Liver (tissue), 9 donors: ENCODE measurements around the gene TDRD6. TPM values are rescaled to one million over a fixed set of nuclear protein-coding genes. Genes with fewer than 3 reads are reported as not detected.

Experiments used
- DNase-seq: peaks from one replicate; pipeline ENCODE4 v3.0.0-alpha.2; 2017; ENCODE audit warnings: low spot score
- H3K27ac ChIP-seq, 2 donors: one replicate each; pipeline ENCODE4 v1.7.0; 2013; ENCODE audit warnings: inconsistent platforms in 2 of 2, low read length in 2 of 2, control low read depth in 1 of 2, low read depth in 1 of 2, mild to moderate bottlenecking in 1 of 2
- H3K27me3 ChIP-seq, 4 donors: one replicate each; pipeline versions ENCODE4 v1.6.1 to v1.7.0; 2013; ENCODE audit warnings: low read length in 3 of 4, inconsistent platforms in 1 of 4, mild to moderate bottlenecking in 1 of 4, moderate library complexity in 1 of 4; ENCODE audit not compliant: control insufficient read depth in 4 of 4, insufficient read depth in 4 of 4
- H3K36me3 ChIP-seq, 4 donors: one replicate each; pipeline versions ENCODE4 v1.6.1 to v1.7.0; 2013; ENCODE audit warnings: low read length in 3 of 4, mild to moderate bottlenecking in 3 of 4, low read depth in 1 of 4, moderate library complexity in 1 of 4; ENCODE audit not compliant: control insufficient read depth in 4 of 4, insufficient read depth in 3 of 4
- H3K4me1 ChIP-seq, 4 donors: one replicate each; pipeline versions ENCODE4 v1.6.1 to v1.7.0; 2013; ENCODE audit warnings: low read length in 3 of 4, mild to moderate bottlenecking in 3 of 4, moderate library complexity in 1 of 4; ENCODE audit not compliant: control insufficient read depth in 4 of 4, insufficient read depth in 4 of 4
- H3K4me3 ChIP-seq, 3 donors: one replicate each; pipeline versions ENCODE4 v1.6.1 to v1.7.0; 2013; ENCODE audit warnings: low read length in 3 of 3, control low read depth in 1 of 3, low read depth in 1 of 3, mild to moderate bottlenecking in 1 of 3
- H3K9ac ChIP-seq, 2 donors: one replicate each; pipeline ENCODE4 v1.7.0; 2013; ENCODE audit warnings: low read length in 2 of 2, mild to moderate bottlenecking in 2 of 2, moderate library complexity in 2 of 2, control low read depth in 1 of 2, low read depth in 1 of 2
- H3K9me3 ChIP-seq, 4 donors: one replicate each; pipeline versions ENCODE4 v1.6.1 to v1.7.0; 2013; ENCODE audit warnings: low read length in 3 of 4; ENCODE audit not compliant: control insufficient read depth in 4 of 4
- EGR1 ChIP-seq, 2 donors: IDR thresholded peaks; 2 replicates each; pipeline ENCODE4 v1.6.1; 2016 to 2018; ENCODE audit warnings: antibody characterized with exemption in 2 of 2, low read depth in 2 of 2
- HNF4A ChIP-seq, 2 donors: conservative IDR thresholded peaks; 2 replicates each; pipeline ENCODE4 v1.6.1; 2016; ENCODE audit warnings: antibody characterized with exemption in 2 of 2, mild to moderate bottlenecking in 2 of 2
- HNF4G ChIP-seq: IDR thresholded peaks from 2 replicates; pipeline ENCODE4 v1.6.1; 2016; ENCODE audit warnings: antibody characterized with exemption
- MAX ChIP-seq: IDR thresholded peaks from 2 replicates; pipeline ENCODE4 v1.6.1; 2016; ENCODE audit warnings: antibody characterized with exemption
- NR2F2 ChIP-seq: IDR thresholded peaks from 2 replicates; pipeline ENCODE4 v1.6.1; 2016; ENCODE audit warnings: antibody characterized with exemption
- RAD21 ChIP-seq, 2 donors: IDR thresholded peaks; 2 replicates each; pipeline ENCODE4 v1.6.1; 2016; ENCODE audit warnings: antibody characterized with exemption in 2 of 2, mild to moderate bottlenecking in 2 of 2
- REST ChIP-seq: IDR thresholded peaks from 2 replicates; pipeline ENCODE4 v1.6.1; 2016; ENCODE audit warnings: antibody characterized with exemption, mild to moderate bottlenecking
- RXRA ChIP-seq, 2 donors: IDR thresholded peaks; 2 replicates each; pipeline ENCODE4 v1.6.1; 2017 to 2018; ENCODE audit warnings: antibody characterized with exemption in 2 of 2, mild to moderate bottlenecking in 1 of 2
- SP1 ChIP-seq: IDR thresholded peaks from 2 replicates; pipeline ENCODE4 v1.6.1; 2018; ENCODE audit warnings: antibody characterized with exemption, mild to moderate bottlenecking
- TAF1 ChIP-seq: conservative IDR thresholded peaks from 2 replicates; pipeline ENCODE4 v1.6.1; 2016; ENCODE audit warnings: antibody characterized with exemption, mild to moderate bottlenecking
- YY1 ChIP-seq: IDR thresholded peaks from 2 replicates; pipeline ENCODE4 v1.6.1; 2016; ENCODE audit warnings: antibody characterized with exemption, mild to moderate bottlenecking
- ZBTB33 ChIP-seq: IDR thresholded peaks from 2 replicates; pipeline ENCODE4 v1.6.1; 2016; ENCODE audit warnings: antibody characterized with exemption
- WGBS: extraction: QIAGEN DNeasy Blood & Tissue Kit; methylation state at CpG from one replicate; pipeline ENCODE4 v1.1.7; 2013; 5-methylcytosine and 5-hydroxymethylcytosine counted together
- polyA plus RNA-seq, 2 donors: library from polyadenylated mRNA; stranded (reverse) in 1 of 2; unstranded in 1 of 2; fragments of 200-250 nt in 1 of 2; fragments of >200 nt in 1 of 2; fragmentation: Nextera tagmentation in 1 of 2; extraction: Ambion mirVana in 1 of 2; gene quantifications; one replicate each; pipeline versions ENCODE4 v1.2.1 to v1.2.3, GENCODE V29; 2013 to 2015
- total RNA-seq, 2 donors: library from RNA; depleted of rRNA; stranded (reverse); fragments of >200 nt; gene quantifications; one replicate each; pipeline ENCODE4 v1.2.3, GENCODE V29; 2014
- donor health status: healthy.
- donor health status: healthy.
- donor health status: healthy.
- donor health status: healthy.
- donor health status: healthy.

TDRD6 gene
- total and polyA plus RNA-seq, 4 donors = 0.07 to 2.0 (median 0.53) TPM

- Histone ChIP-seq H3K27ac (no peak overlapping the region), H3K4me1 (peaks cover 0 to 6% (median 0%) of the 10 kb centered on the region in 4 donors), H3K36me3 (no peaks in the 10 kb centered on the region), H3K4me3 (no peak overlapping the region), H3K27me3 (no peaks in the 10 kb centered on the region), H3K9ac (no peak overlapping the region), H3K9me3 (peaks cover 0 to 4% (median 0%) of the 10 kb centered on the region in 4 donors)
- TF ChIP-seq RXRA (IDR thresholded peaks at IDR 0.05) (no peak), YY1 (no peak), REST (no peak), HNF4A (conservative IDR thresholded peaks at IDR 0.05) (no peak)
- no peak for DNase-seq
- WGBS = 95% methylated on average over 13 of the region's 13 CpGs
These were observed 1.3 kb downstream of the TDRD6 start for GRCh38 chr6:46688966-46689335.

GRCh38 chr6:46689657-46690056 lies 2.0 kb downstream of the TDRD6 start:
- WGBS = 96% methylated on average over 3 of the region's 3 CpGs

GRCh38 chr6:46690141-46690755 lies 2.6 kb downstream of the TDRD6 start:
- WGBS = 86% methylated on average over 2 of the region's 2 CpGs
- no peak overlapping the region for H3K4me3 ChIP-seq
- DNase-seq = no peak
- TF ChIP-seq RAD21 (IDR thresholded peaks at IDR 0.05) = no peak
- no peak for TF ChIP-seq ZBTB33
- TF ChIP-seq EGR1 (IDR thresholded peaks at IDR 0.05; ENCODE audit: low read depth in 2 of 2) = no peak
- no peak for TF ChIP-seq HNF4G
- TF ChIP-seq NR2F2 = no peak
- TF ChIP-seq TAF1 = no peak
- no peak for TF ChIP-seq HNF4A (conservative IDR thresholded peaks at IDR 0.05)
- no peak for TF ChIP-seq REST
- no peak for TF ChIP-seq YY1

More at GRCh38 chr6:46689657-46690056, 2.0 kb downstream of the TDRD6 start:
- Histone ChIP-seq H3K4me3 (no peak overlapping the region), H3K27me3 (no peaks in the 10 kb centered on the region), H3K27ac (no peak overlapping the region), H3K9ac (no peak overlapping the region), H3K36me3 (no peaks in the 10 kb centered on the region), H3K4me1 (peaks cover 0 to 6% (median 0%) of the 10 kb centered on the region in 4 donors), H3K9me3 (peaks cover 0 to 4% (median 0%) of the 10 kb centered on the region in 4 donors)
- no peak for DNase-seq
- TF ChIP-seq SP1 (no peak), HNF4G (no peak), RAD21 (IDR thresholded peaks at IDR 0.05) (no peak), ZBTB33 (no peak), MAX (no peak)

More at GRCh38 chr6:46690141-46690755, 2.6 kb downstream of the TDRD6 start:
- no peak overlapping the region for H3K9ac ChIP-seq
- no peaks in the 10 kb centered on the region for H3K36me3 ChIP-seq
- peaks cover 0 to 4% (median 0%) of the 10 kb centered on the region in 4 donors for H3K9me3 ChIP-seq
- no peaks in the 10 kb centered on the region for H3K27me3 ChIP-seq
- peaks cover 0 to 6% (median 0%) of the 10 kb centered on the region in 4 donors for H3K4me1 ChIP-seq
- H3K27ac ChIP-seq = no peak overlapping the region
